HG03558 (cell line): ENCODE measurements around the gene TAF15.

Source experiments
- ATAC-seq: cut with Tn5 transposase; IDR thresholded peaks from one replicate; pipeline ENCODE4 v1.9.1; 2021; ENCODE audit warnings: moderate number of reproducible peaks; ENCODE audit not compliant: unreplicated experiment; ENCODE audit errors: extremely low read depth

TAF15 gene

GRCh38 chr17:35784895-35785294 is 24.4 kb upstream of the TAF15 start:
- no peak for ATAC-seq

DNA sequence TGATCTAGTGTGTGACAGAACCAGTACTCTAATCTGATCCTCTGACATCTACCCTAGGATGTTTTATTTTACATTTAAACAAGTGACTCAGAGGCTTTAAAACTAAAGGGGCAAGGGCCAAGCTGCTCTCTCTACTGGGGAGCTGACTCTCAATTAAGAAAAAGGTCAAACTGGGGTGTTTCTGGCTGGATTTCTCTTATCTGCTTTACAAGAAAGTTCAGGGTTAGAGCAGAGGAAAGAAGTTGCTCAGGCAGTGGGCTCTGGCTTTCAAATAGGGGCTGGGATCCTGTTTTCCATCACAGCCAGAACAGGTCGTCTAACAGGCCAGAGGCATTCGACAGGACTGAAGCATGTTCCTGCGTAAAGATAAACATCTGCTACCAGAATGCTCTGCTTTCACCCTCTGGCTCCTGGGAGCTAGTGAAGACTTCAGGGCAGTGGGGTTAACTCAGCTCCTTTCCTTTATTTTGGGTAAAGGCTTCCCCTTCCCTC is 22.3 kb upstream of the TAF15 start:
- no peak for ATAC-seq

GRCh38 chr17:35788477-35789368 is 20.6 kb upstream of the TAF15 start:
- no peak for ATAC-seq

GRCh38 chr17:35790841-35791240 is 18.4 kb upstream of the TAF15 start:
- no peak for ATAC-seq

GRCh38 chr17:35791681-35792350 is 17.5 kb upstream of the TAF15 start:
- no peak for ATAC-seq

GRCh38 chr17:35793257-35793656 is 16.0 kb upstream of the TAF15 start:
- no peak for ATAC-seq

GRCh38 chr17:35795007-35795870 is 14.0 kb upstream of the TAF15 start, which contains the start of gene MMP28:
TSS of gene MMP28 (minus strand) at chr17:35795641. CDS start at chr17:35795377, 264 bp downstream.
- no peak for ATAC-seq

DNA sequence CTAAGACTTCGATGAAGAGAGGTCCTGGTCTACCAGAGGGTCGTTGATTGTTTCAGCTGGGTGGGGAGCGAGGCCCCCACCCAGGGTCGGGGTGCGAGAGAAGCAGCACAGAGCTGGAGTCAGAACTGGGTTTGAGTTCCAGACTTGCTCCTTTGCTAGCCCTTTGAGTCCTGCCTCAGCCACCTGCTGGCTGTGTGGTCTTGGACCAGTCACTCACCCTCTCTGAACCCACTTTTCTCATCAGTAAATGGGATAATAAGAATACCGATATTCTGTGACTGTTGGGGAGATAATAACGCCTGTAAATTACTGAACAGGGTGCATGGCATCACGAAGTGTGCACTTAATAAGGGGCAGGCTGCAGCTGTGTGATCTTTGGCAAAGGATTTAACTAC is 13.4 kb upstream of the TAF15 start:
- no peak for ATAC-seq

- ATAC-seq, result no peak
Measured at GRCh38 chr17:35796942-35797341, 12.3 kb upstream of the TAF15 start.

- no peak for ATAC-seq
Measured at GRCh38 chr17:35797370-35797769, 11.9 kb upstream of the TAF15 start.

- no peak for ATAC-seq
Measured at GRCh38 chr17:35797918-35798317, 11.4 kb upstream of the TAF15 start.

GRCh38 chr17:35799942-35800341 is 9.3 kb upstream of the TAF15 start:
- ATAC-seq, result no peak

- no peak for ATAC-seq
Measured at GRCh38 chr17:35801583-35802224, 7.6 kb upstream of the TAF15 start.

GRCh38 chr17:35804658-35805192 is 4.6 kb upstream of the TAF15 start:
- ATAC-seq, result no peak

DNA sequence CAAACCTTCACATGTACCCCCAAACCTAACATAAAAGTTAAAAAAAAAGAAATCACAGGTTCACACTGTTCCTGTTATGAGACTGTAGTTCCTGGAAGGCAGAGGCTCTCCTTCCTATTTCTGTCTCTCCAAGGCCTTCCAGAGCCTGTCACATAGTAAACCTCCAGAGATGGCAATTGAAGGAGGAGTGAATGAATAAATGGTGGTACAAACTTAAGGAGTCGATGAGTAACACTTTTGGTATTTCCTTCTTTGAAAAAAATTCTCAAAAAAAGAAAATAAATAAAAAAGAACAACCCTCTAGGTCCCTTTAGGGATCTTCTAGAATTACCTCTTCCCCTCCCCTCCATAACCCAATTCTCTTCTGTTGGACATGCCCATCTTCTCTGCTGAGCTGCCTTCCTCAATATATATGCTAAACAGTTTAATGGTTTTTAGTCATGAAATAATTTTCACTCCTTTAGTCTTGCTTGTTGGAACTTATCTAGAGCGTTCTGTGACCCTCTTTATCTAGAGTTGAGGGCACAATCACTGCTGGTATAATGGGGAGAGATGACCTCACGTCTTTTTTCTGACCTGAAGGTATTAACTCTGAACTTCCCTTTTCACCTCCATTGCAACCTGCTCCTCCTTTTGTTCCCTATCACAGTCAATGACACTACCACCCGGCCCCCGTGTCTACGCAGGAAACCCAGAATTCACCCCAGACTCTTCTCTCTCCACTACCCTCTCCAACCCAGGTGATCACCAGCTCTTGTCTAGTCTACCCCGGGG is 1.7 kb upstream of the TAF15 start:
- no peak for ATAC-seq

DNA sequence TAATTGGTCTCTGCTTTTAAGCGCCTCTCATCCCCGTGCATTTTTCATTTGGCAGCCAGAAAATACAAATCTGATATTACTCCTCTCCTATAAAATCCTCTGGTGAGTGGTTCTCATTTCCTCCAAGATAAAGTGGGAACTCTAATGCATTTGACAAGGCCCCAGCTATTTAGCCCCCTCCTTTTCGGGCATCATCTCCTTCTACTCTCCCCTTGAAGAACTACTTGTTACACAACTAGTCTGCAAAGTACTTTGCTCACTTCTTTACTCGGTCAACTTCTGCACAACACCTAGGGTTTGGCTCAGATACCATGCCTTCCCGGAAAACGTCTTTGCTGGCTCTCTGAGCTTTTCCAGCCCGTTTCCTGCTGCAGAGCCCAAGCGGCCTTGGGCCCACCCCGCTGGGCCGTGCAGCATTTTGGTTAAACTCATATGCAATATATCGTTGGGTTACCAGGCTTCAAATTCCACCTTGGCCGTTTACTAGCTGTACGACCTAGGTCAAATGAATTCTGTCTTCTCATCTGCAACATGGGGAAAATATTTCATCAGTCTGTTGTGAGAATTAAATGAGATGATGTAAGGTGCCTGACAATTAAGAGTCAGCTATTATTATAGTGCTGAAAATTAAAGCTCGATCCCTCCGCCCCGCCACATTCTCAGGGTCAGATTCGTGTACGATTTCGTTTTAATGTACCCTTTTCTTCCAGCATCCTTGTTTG is 883 bp upstream of the TAF15 start:
- ATAC-seq, result no peak

- ATAC-seq, result no peak
Measured at GRCh38 chr17:35809855-35810461, 674 bp downstream of the TAF15 start.

GRCh38 chr17:35811759-35812158 is 2.5 kb downstream of the TAF15 start:
- no peak for ATAC-seq
